GM19043 (cell line): ENCODE measurements around the gene SOD2.
A peak's percentile ranks its signal among the peaks of the same experiment; 100 is the strongest.
"Not testable (repeated sequence)": the region's sequence is repeated elsewhere in the genome, so short reads cannot be mapped to it uniquely, and the experiment has no call there.

Experiments used
- ATAC-seq: cut with Tn5 transposase; IDR thresholded peaks from one replicate; pipeline ENCODE4 v1.9.1; 2021; ENCODE audit warnings: low read depth; ENCODE audit not compliant: unreplicated experiment

Gene SOD2

GRCh38 chr6:159716247-159717096 is 23.4 kb upstream of the SOD2 start:
- no peak for ATAC-seq

- ATAC-seq: no peak
Measured at GRCh38 chr6:159715605-159716004, 22.6 kb upstream of the SOD2 start.

GRCh38 chr6:159715166-159715565 is 22.1 kb upstream of the SOD2 start:
- no peak for ATAC-seq

- no peak for ATAC-seq
Measured at GRCh38 chr6:159714404-159714803, 21.4 kb upstream of the SOD2 start.

GRCh38 chr6:159713984-159714383 is 20.9 kb upstream of the SOD2 start:
- ATAC-seq: no peak

GRCh38 chr6:159712389-159712788 is 19.3 kb upstream of the SOD2 start:
- ATAC-seq: not testable (repeated sequence)

- not testable (repeated sequence) for ATAC-seq
Measured at GRCh38 chr6:159710603-159711002, 17.6 kb upstream of the SOD2 start.

GRCh38 chr6:159701413-159701999 is 8.5 kb upstream of the SOD2 start:
- no peak for ATAC-seq

- ATAC-seq: no peak
Measured at GRCh38 chr6:159700970-159701369, 7.9 kb upstream of the SOD2 start.

GRCh38 chr6:159695984-159696383 is 2.9 kb upstream of the SOD2 start:
- ATAC-seq: no peak

- no peak for ATAC-seq
Measured at GRCh38 chr6:159693894-159694545, 979 bp upstream of the SOD2 start.

GRCh38 chr6:159692303-159693127 is 526 bp downstream of the SOD2 start:
- ATAC-seq: peak; percentile 33

GRCh38 chr6:159691963-159692287 is 1.1 kb downstream of the SOD2 start:
- no peak for ATAC-seq

- ATAC-seq: no peak
Measured at GRCh38 chr6:159691133-159691962, 1.7 kb downstream of the SOD2 start.

GRCh38 chr6:159690135-159690534 is 2.9 kb downstream of the SOD2 start:
- ATAC-seq: not testable (repeated sequence)

GRCh38 chr6:159689001-159689400 is 4.0 kb downstream of the SOD2 start:
- ATAC-seq: no peak

GRCh38 chr6:159688266-159688905 is 4.7 kb downstream of the SOD2 start:
- ATAC-seq: no peak

GRCh38 chr6:159687341-159687740 is 5.7 kb downstream of the SOD2 start:
- ATAC-seq: no peak

- ATAC-seq: no peak
Measured at GRCh38 chr6:159686703-159687102, 6.3 kb downstream of the SOD2 start.

- no peak for ATAC-seq
Measured at GRCh38 chr6:159686040-159686439, 7.0 kb downstream of the SOD2 start.
